WTC11 (cell line): ENCODE measurements around the gene FBXW4.

Experiments
- ELF4 ChIP-seq: sonication (generic); formaldehyde crosslinking; IDR thresholded peaks from 2 replicates; pipeline ENCODE4 v1.8.1; 2022; ENCODE audit warnings: low read depth, mild to moderate bottlenecking, moderate library complexity, missing genetic modification reagents
- IRF2 ChIP-seq: sonication (generic); formaldehyde crosslinking; IDR thresholded peaks from 2 replicates; pipeline ENCODE4 v1.8.0; 2022; ENCODE audit warnings: low read depth, missing genetic modification reagents, borderline replicate concordance
- SP1 ChIP-seq: sonication (generic); formaldehyde crosslinking; conservative IDR thresholded peaks from 2 replicates; pipeline ENCODE4 v1.8.1; 2022; ENCODE audit warnings: missing genetic modification reagents
- TF ChIP-seq, protein P1 (sequence below): fragments of 200-600 bp; IDR thresholded peaks from 2 replicates; pipeline ENCODE4 v1.8.0; 2022; ENCODE audit warnings: antibody characterized with exemption

DNA sequence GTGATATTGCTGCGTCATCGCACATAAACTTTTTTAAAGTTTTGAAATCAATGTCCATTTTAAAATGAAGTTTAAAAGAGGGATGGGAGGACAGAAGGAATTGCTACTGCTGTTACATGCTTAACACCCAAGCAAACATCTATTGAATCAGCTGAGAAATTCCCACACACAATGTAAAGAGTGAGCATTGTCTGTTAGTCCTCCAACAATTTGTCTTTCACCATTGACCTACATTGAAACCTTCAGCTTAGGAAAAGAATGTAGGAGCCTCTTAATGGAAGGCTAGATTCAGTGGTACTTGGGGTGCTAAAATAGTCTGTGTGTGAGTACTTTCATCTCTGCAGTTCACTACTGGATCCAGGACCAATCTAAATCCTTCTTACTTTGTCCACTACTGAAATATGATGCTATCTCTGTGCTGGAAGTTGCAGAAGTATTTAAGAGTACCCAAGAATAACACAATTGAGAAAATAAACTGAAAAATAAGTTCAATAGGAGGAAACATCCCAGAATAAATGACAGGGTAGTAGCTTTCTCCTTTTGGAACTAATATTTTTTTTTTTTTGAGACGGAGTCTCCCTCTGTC is 23.8 kb upstream of the FBXW4 start:
- TF ChIP-seq, protein P1, sequence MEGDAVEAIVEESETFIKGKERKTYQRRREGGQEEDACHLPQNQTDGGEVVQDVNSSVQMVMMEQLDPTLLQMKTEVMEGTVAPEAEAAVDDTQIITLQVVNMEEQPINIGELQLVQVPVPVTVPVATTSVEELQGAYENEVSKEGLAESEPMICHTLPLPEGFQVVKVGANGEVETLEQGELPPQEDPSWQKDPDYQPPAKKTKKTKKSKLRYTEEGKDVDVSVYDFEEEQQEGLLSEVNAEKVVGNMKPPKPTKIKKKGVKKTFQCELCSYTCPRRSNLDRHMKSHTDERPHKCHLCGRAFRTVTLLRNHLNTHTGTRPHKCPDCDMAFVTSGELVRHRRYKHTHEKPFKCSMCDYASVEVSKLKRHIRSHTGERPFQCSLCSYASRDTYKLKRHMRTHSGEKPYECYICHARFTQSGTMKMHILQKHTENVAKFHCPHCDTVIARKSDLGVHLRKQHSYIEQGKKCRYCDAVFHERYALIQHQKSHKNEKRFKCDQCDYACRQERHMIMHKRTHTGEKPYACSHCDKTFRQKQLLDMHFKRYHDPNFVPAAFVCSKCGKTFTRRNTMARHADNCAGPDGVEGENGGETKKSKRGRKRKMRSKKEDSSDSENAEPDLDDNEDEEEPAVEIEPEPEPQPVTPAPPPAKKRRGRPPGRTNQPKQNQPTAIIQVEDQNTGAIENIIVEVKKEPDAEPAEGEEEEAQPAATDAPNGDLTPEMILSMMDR: no peak
- no peak for TF ChIP-seq ELF4 (CRISPR knock-in tag)
- TF ChIP-seq SP1 (CRISPR knock-in tag): no peak
- no peak for TF ChIP-seq IRF2 (CRISPR knock-in tag)
